Uterus (tissue), 2 donors: ENCODE data around the gene HBD.

Experiments used
- CTCF ChIP-seq, 4 experiments: fragments of 200-600 bp in 2 of 4; fragments of 450-650 bp in 2 of 4; sonication (generic) in 2 of 4; IDR thresholded peaks; one replicate each; pipeline ENCODE4 v1.5.1; 2016 to 2019; ENCODE audit warnings: antibody characterized with exemption in 4 of 4, mild to moderate bottlenecking in 2 of 4, moderate library complexity in 1 of 4
- POLR2A ChIP-seq, 2 donors: fragments of 450-650 bp; IDR thresholded peaks; one replicate each; pipeline ENCODE4 v1.6.1; 2016; ENCODE audit warnings: antibody characterized with exemption in 2 of 2, mild to moderate bottlenecking in 1 of 2, moderate library complexity in 1 of 2

- TF ChIP-seq CTCF (IDR thresholded peaks at IDR 0.05): no peak
- TF ChIP-seq POLR2A (IDR thresholded peaks at IDR 0.05): no peak
Measured at GRCh38 chr11:5250543-5251204, 16.4 kb upstream of the HBD start.
